ENCODE measurements around the gene CT47C1.

CT47C1 gene

DNA sequence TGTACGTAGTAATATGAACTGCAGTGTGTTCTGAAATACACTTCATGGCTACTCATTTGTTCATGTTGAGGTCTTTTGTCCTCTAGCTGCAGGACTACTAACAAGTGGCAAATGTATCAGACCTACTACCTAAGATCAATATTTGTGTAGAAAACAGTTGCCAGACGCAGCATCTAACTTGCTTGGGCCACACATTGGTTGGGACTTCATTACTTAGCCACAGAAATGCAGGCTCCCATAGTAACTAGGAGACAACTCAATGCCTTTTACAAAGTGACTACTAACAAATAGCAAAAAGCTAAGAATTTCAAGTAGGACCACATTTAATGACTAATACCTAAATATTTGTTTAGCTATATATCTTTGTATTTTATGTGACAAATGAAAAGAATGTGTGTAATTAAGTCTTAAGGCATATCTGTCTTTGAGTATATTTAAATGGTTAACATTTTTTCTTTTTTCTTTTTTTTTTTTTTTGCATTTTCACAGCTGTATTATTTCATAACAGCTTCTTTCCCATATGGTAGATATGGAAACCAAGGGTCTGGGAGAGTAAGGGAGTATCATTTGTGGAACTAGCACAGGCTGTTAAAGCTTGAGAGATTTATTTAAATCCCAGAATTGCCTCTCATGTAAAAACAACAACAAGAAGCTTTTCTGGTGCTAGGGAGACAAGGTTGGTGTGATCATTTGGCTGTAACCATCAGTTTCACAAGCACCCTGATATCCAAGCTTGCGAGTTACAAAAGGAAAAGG, 2.7 kb downstream of the CT47C1 start:
- DNase-seq = no peak

DNA sequence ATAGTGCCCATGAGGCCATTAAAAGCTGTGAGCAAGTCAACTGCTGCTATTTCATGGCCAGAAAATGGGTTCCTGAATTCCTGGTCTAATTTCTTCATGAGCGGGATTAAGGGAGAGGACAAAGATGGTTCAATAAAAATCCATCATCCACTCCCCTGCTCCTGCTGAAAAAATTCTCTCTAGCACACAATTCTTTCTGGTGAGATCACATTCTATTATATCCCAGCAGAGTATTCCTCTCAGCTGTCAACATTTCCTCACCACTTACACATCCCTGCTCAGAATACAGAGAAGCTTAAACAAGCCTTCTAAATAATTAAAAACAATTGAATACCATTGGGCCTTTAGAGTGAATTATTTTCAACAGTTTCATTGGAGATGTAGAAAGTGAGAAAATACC, 9.5 kb downstream of the CT47C1 start:
- no peak for DNase-seq

- DNase-seq = no peak
Measured at GRCh38 chrX:119084766-119085165, 12.0 kb downstream of the CT47C1 start.

DNA sequence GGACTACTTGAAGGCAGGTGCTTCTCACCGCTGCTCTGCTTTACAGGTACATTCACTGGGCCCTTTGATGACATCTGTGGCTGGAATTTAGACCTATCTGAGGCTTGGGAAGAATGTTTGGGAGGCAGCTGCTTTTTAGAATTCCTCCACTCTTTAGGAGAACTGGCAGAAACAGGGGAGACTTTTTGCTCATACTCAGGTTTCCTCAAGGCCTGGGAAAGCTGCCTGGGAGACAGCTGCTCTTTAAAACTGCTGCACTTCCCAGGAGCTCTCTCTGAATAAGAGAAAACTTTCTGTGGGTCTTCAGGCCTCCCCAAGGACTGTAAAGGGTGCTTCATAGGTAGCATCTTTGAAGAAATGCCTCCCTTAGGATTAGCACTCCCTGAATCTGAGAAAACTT, 14.3 kb downstream of the CT47C1 start:
- DNase-seq = no peak

DNA sequence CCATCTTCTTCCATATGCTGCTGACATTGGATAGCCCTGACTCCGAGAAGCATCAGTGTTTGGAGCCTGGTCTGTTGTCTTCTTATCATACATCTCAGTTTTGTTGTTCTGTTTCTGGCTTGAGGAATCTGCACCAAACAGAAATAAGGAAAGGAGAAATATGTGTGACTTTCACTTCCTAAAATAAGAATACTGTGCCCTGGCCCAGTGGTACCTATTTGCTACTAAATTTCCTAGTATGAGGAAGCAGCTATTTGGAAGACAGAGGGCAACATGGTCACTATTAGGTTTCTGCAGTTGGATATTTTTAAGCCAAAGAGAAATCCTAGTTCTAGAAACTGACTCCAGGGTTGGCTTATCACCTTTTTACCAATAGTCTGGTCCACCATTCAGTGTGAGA, 16.8 kb downstream of the CT47C1 start:
- no peak for DNase-seq

DNA sequence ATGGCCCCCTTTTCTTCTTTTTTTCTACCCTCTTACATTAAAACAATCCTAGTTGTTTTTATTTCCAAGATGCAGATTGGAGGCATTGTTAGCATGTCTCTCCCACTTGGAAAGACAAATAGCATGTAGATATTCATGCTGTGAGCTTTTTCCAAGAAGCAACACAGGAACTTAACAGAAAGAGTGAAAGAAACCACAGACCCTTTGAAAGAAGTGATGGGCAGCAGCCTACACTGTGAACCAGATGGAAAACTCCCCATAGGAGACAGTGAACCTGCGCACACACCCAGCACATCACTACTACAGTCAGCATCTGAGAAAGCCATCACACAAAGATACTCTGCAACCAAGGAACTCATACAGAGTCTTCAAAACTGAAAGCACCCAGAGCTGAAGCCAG, 17.8 kb downstream of the CT47C1 start:
- no peak for DNase-seq

DNA sequence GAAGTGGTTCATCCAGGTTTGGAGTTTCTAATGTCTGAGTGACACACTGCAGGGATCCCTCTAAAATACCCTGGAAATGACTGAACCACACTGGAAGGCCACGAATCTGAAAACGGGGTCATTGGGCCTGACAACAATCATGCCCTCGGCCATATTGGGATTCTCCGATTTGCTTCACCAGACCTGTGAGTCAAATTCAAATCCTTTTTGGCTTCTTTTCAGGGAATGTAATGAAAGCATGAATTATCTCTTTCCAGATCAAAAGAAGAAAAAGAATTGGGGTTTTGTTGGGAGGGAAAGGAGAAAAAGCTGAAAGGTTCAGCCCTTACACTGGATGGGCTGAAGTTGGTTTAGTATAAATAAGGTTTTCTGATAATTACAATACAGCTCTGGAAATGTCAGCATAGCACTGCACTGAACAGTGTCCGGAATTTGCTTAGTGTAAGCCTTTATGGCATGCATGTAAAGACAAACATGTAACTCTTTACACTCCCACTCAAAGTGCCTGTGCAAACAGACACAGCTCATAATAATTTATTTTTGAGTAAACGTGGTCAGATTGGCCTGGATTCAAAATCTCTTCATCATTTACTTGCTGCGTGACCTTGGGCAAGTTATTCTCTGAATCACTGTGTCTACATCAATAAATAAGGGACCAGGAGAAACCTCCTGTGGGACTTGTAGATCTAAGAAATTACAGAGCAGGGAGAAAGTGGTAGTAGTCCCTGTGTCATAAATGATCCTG, 21.4 kb downstream of the CT47C1 start:
- DNase-seq = no peak

GRCh38 chrX:119094819-119095218, 22.0 kb downstream of the CT47C1 start:
- DNase-seq = no peak

GRCh38 chrX:119095936-119096335, 23.1 kb downstream of the CT47C1 start:
- DNase-seq = no peak

- no peak for DNase-seq
Measured at GRCh38 chrX:119101168-119101567, 28.4 kb downstream of the CT47C1 start.

DNA sequence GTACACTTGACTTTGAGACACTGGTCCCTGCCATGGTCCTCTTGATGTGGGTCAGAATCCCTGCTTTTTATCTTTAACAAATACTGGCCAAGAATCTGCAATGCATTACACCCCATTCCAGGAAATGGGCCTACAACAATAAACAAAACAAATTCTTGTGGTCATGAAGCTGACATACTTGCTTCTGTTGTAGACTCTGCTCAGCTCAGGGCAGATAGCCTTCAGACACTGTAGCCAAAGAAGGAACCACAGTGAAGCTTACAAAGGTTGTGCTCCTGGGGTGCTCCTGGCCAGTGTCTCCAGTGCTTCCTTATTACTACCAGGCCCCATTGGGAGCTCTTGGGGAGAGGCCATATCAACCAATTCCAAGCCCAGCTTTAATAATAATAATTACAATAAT, 33.0 kb downstream of the CT47C1 start:
- DNase-seq = no peak

DNA sequence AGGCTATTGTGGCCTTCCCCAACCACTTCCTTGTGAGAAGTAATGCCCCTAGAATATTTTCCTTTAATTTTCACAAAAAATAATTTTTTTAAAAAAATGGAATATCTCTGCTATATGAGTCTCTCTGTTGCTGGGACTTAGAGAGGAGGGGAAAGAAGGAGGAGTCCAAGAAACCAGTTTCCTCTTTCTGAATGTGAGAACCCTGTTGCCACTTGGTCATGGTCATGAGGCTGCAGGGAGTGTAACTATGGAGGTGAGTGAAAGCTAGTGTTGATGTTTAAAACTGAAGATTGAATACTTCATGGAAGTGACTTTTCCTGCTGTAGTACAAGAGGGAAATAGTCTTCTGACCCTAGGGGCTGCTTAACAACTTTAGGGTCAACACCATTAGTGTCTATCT, 34.4 kb downstream of the CT47C1 start:
- DNase-seq = no peak

GRCh38 chrX:119118780-119119395, 46.1 kb downstream of the CT47C1 start:
- peak; percentile 39 for DNase-seq

GRCh38 chrX:119121341-119121740, 48.5 kb downstream of the CT47C1 start:
- DNase-seq = no peak
